Measurements from ENCODE around the gene GOT2. TPM values are rescaled to one million over a fixed set of nuclear protein-coding genes. Genes with fewer than 3 reads are reported as not detected.

The GOT2 gene
- total RNA-seq, 4 donors from 2014 or later = 16.8 to 22.9 (median 19.1) TPM

DNA sequence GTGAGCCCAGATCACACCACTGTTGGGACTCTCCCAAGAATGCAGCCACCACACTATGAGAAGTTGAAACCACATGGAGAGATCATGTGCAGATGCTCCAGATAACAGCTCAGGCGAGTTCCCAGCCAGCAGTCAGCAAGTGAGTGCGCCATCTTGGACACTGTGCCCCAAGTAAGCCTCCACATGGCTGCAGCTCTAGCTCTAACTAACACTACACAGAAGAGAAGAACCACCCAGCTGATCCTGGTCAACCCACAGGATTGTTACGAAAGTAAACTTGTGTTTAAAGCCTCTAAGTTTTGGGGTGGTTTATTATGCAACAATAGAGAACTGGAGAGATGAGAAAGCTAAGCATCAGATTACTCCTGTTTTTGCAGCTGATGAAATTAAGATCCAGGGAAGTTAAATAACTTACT is 75.3 kb downstream of the GOT2 start:
- TF ChIP-seq CTCF (IDR thresholded peaks at IDR 0.05; ENCODE audit: low read depth) = no peak

Small RNA genes lying within 50 kb of the gene (small RNA-seq; reads per million reads assigned to genes)
- gene RN7SL143P (not detected), gene RNU6-1155P (not detected)

Other genes with a start within 250 kb of the GOT2 start
- gene NDRG4, start 234.2 kb downstream of the GOT2 start, total RNA-seq = 100 to 1,000 TPM in 1 of 4 donors, 10 to 100 TPM in 1, 1 to 10 TPM in 2; 5.3 to 486 (median 45.8) TPM
- gene SETD6, start 218.8 kb downstream of the GOT2 start, total RNA-seq = 10 to 100 TPM; 14.6 to 38.2 (median 19.5) TPM
- 100 to 1,000 TPM; 112 to 136 (median 113) TPM for gene CNOT1, start 104.5 kb downstream of the GOT2 start, total RNA-seq
- 10 to 100 TPM in 3 of 4 donors, 1 to 10 TPM in 1; 6.4 to 22.8 (median 15.4) TPM for gene SLC38A7, start 49.5 kb downstream of the GOT2 start, total RNA-seq

All from subcutaneous adipose tissue (tissue), 4 donors.